Panc1 (cell line): Measurements from ENCODE around the gene ROBO2. TPM values are rescaled to one million over a fixed set of nuclear protein-coding genes. Genes with fewer than 3 reads are reported as not detected.

Experiments
- ATAC-seq: fragments of 200-7000 bp; cut with Tn5 transposase; 2 replicates; pipeline ENCODE4 v1.9.1; 2020; ENCODE audit warnings: mild to moderate bottlenecking, moderate library complexity
- BruUV-seq: library from RNA; stranded (reverse); fragments of 400-500 nt; replicated peaks from 2 replicates; lab custom pipeline; 2021; lab: Mats Ljungman, UMichigan
- CTCF ChIA-PET: fragments of 300-600 bp; sonication (Branson Sonifier 250); formaldehyde crosslinking; loops from one replicate; lab custom pipeline; 2022; ENCODE audit warnings: antibody characterized with exemption; lab: Charles Lee
- POLR2A ChIA-PET: fragments of 300-600 bp; sonication (Branson Sonifier 250); formaldehyde crosslinking; loops from one replicate; lab custom pipeline; 2022; ENCODE audit warnings: antibody characterized with exemption; lab: Charles Lee
- DNase-seq: peaks from one replicate; pipeline ENCODE4 v3.0.0-alpha.2; 2010; ENCODE audit warnings: low read depth, low spot score
- H3K27ac ChIP-seq: 2 replicates; pipeline ENCODE4 v1.5.1; 2011; ENCODE audit warnings: mild to moderate bottlenecking, low read length, inconsistent platforms
- H3K27me3 ChIP-seq: fragments of 200-500 bp; sonication (Bioruptor generic); 2 replicates; pipeline ENCODE4 v1.6.0; 2014; ENCODE audit warnings: low read length, inconsistent platforms; ENCODE audit not compliant: control insufficient read depth, insufficient read depth
- H3K36me3 ChIP-seq: fragments of 200-500 bp; sonication (Bioruptor generic); 2 replicates; pipeline ENCODE4 v1.5.1; 2014; ENCODE audit warnings: inconsistent platforms, mild to moderate bottlenecking, low read length, moderate library complexity; ENCODE audit not compliant: control insufficient read depth, insufficient read depth
- H3K4me1 ChIP-seq: 2 replicates; pipeline ENCODE4 v1.5.1; 2011; ENCODE audit warnings: inconsistent platforms, mild to moderate bottlenecking, low read length, moderate library complexity; ENCODE audit not compliant: control insufficient read depth, insufficient read depth
- H3K4me3 ChIP-seq, 2 experiments: 2 replicates each; pipeline ENCODE4 v1.5.1; 2011 to 2012; ENCODE audit warnings: low read depth in 2 of 2, low read length in 2 of 2, mild to moderate bottlenecking in 2 of 2, inconsistent platforms in 1 of 2, moderate library complexity in 1 of 2
- H3K9me3 ChIP-seq: fragments of 200-500 bp; sonication (Bioruptor generic); 2 replicates; pipeline ENCODE4 v1.5.1; 2014; ENCODE audit warnings: low read depth, mild to moderate bottlenecking, inconsistent platforms, low read length, moderate library complexity; ENCODE audit not compliant: control insufficient read depth, insufficient read depth
- CTCF ChIP-seq: fragments of 450-650 bp; IDR thresholded peaks from 2 replicates; pipeline ENCODE4 v1.5.1; 2017; ENCODE audit warnings: mild to moderate bottlenecking
- POLR2AphosphoS5 ChIP-seq: IDR thresholded peaks from 2 replicates; pipeline ENCODE4 v1.6.1; 2012; ENCODE audit warnings: mild to moderate bottlenecking, low read depth, low read length, moderate library complexity
- SIN3A ChIP-seq: IDR thresholded peaks from 2 replicates; pipeline ENCODE4 v1.6.1; 2012; ENCODE audit warnings: low read depth, mild to moderate bottlenecking, low read length, moderate library complexity, borderline replicate concordance; ENCODE audit not compliant: insufficient read depth
- TCF7L2 ChIP-seq: IDR thresholded peaks from 2 replicates; pipeline ENCODE4 v1.6.1; 2011; ENCODE audit warnings: mild to moderate bottlenecking, low read depth, low read length, inconsistent platforms
- in situ Hi-C: cut with HindIII; loops from 2 replicates; pipeline ENCODE4 v1.10.0; 2016; ENCODE audit warnings: low sequenced_read_pairs, low pct_unique_long_range_greater_than_20kb
- intact Hi-C: fragments of 100-400 bp; cut with micrococcal nuclease; formaldehyde crosslinking; loops from one replicate; pipeline ENCODE4 v1.10.0; 2022; ENCODE audit not compliant: unreplicated experiment
- total RNA-seq: library from RNA; stranded (reverse); gene quantifications from one replicate; pipeline ENCODE4 v1.2.1, GENCODE V29; 2021; ENCODE audit not compliant: unreplicated experiment
- TF ChIP-seq, protein P1 (sequence below), 2 experiments: IDR thresholded peaks; 2 replicates each; pipeline ENCODE4 v1.6.1; 2011 to 2012; ENCODE audit warnings: low read depth in 2 of 2, control low read depth in 1 of 2, low read length in 1 of 2, mild to moderate bottlenecking in 1 of 2, moderate library complexity in 1 of 2; ENCODE audit not compliant: insufficient read depth in 1 of 2

The ROBO2 gene
- total RNA-seq, 1 experiment from 2014 or later: 1.3 TPM

DNA sequence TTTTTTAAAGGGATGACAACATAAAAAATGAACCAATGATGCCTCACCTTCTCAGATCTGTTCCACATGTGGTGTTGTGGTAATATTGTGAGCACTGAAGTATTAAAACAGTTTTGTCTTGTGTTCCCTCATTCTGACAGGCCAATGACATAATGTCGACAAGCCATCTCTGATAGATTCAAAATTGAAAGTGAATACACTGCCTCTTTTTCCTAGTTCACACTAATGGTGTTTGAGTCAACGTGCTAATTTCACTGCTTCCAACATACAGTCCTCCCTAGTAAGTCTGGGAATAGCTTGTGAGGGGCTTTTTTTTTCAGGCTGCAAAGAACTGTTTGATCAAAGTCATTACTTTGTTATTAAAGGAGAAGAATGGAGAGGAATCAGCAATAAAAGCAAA lies 82.8 kb downstream of the ROBO2 start:
- H3K27ac ChIP-seq: no peak overlapping the region
- intact Hi-C loops: no loop called here
- POLR2A ChIA-PET: no interaction called here
- BruUV-seq: no TSS peak
- ATAC-seq (no peak), DNase-seq (no peak)
- no peak overlapping the region for H3K4me3 ChIP-seq
- H3K27me3 ChIP-seq: no peaks in the 10 kb centered on the region
- H3K4me1 ChIP-seq: no peaks in the 10 kb centered on the region
- CTCF ChIA-PET: no interaction called here
- in situ Hi-C loops: no loop called here
- no peaks in the 10 kb centered on the region for H3K9me3 ChIP-seq
- H3K36me3 ChIP-seq: no peaks in the 10 kb centered on the region
- TF ChIP-seq SIN3A (no peak), POLR2AphosphoS5 (no peak), CTCF (no peak), TCF7L2 (no peak)
- TF ChIP-seq, protein P1, sequence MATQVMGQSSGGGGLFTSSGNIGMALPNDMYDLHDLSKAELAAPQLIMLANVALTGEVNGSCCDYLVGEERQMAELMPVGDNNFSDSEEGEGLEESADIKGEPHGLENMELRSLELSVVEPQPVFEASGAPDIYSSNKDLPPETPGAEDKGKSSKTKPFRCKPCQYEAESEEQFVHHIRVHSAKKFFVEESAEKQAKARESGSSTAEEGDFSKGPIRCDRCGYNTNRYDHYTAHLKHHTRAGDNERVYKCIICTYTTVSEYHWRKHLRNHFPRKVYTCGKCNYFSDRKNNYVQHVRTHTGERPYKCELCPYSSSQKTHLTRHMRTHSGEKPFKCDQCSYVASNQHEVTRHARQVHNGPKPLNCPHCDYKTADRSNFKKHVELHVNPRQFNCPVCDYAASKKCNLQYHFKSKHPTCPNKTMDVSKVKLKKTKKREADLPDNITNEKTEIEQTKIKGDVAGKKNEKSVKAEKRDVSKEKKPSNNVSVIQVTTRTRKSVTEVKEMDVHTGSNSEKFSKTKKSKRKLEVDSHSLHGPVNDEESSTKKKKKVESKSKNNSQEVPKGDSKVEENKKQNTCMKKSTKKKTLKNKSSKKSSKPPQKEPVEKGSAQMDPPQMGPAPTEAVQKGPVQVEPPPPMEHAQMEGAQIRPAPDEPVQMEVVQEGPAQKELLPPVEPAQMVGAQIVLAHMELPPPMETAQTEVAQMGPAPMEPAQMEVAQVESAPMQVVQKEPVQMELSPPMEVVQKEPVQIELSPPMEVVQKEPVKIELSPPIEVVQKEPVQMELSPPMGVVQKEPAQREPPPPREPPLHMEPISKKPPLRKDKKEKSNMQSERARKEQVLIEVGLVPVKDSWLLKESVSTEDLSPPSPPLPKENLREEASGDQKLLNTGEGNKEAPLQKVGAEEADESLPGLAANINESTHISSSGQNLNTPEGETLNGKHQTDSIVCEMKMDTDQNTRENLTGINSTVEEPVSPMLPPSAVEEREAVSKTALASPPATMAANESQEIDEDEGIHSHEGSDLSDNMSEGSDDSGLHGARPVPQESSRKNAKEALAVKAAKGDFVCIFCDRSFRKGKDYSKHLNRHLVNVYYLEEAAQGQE (IDR thresholded peaks at IDR 0.05; ENCODE audit: insufficient read depth in 1 of 2, low read depth in 2 of 2, low read length in 1 of 2): no peak

DNA sequence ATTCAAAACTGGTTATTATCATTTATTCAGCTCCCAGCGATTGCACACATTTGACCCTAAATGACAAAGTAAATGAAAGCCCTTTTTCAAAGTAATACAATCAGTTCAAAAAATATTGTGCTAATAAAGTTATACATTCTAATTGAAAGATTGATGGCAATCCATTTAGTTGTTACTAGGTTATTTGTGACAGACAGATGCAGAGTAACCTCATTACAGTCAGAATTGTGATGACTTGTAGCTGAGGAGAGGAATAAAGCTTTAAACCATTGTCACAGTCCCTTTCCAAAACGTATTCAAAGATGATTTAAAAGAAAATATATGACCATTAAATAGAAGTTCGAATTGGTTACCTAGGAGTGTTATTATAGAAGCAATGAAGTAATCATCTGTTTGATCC lies 86.1 kb downstream of the ROBO2 start:
- intact Hi-C loops (no loop called here), in situ Hi-C loops (no loop called here)
- TF ChIP-seq SIN3A: no peak
- TF ChIP-seq, protein P1 (IDR thresholded peaks at IDR 0.05; ENCODE audit: insufficient read depth in 1 of 2, low read depth in 2 of 2, low read length in 1 of 2): no peak
- TF ChIP-seq POLR2AphosphoS5: no peak
- TF ChIP-seq TCF7L2: no peak
- TF ChIP-seq CTCF: no peak
- Histone ChIP-seq H3K27ac (no peak overlapping the region), H3K4me3 (no peak overlapping the region), H3K9me3 (no peaks in the 10 kb centered on the region), H3K4me1 (no peaks in the 10 kb centered on the region), H3K36me3 (no peaks in the 10 kb centered on the region; the same call in 1 of the 2 replicates), H3K27me3 (no peaks in the 10 kb centered on the region)
- DNase-seq (no peak), ATAC-seq (no peak)
- ChIA-PET CTCF (no interaction called here), POLR2A (no interaction called here)
- BruUV-seq: no TSS peak
